ENCODE measurements around the gene PRIM1.
"Not testable (repeated sequence)": the region's sequence is repeated elsewhere in the genome, so short reads cannot be mapped to it uniquely, and the experiment has no call there.

The PRIM1 gene

DNA sequence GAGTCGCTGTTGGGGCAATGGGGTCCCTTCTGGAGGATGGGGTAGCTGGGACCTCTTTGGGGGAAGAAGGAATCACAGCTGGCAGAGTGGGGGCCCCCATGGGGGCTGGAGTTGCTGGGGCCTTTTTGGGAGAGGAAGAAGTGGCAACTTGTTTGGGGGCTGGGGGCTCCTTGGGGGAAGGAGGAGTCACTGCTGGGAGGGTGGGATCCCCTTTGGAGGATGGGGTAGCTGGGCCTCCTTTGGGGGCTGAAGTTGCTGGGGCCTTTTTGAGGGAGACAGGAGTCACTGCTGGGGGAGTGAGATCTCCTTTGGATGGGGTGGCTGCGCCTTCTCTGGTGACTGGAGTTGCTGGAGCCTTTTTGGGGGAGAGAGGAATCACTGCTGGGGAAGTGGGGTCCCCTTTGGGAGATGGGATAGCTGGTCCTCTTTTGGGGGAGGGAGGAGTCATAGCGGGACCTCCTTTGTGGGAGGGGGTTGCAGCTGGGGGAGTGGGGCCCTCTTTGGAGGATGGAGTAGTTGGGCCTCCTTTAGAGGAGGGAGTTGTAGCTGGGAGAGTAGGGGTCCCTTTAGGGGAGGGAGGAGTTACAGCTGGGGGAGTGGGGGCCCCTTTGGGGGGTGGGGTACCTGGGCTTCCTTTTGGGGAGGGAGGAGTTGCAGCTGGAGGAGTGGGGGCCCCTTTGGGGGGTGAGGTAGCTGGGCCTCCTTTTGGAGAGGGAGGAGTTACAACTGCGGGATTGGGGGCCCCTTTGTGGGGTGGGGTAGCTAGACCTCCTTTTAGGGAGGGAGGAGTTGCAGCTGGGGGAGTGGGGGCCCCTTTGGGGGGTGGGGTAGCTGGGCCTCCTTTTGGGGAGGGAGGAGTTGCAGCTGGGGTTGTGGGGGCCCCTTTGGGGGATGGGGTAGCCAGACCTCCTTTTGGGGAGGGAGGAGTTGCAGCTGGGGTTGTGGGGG lies 34.9 kb downstream of the PRIM1 start:
- H3K27me3 Mint-ChIP-seq: no peaks in the 10 kb centered on the region
- peak overlapping the region; percentile 89 for H3K27ac Mint-ChIP-seq
- H3K4me1 Mint-ChIP-seq (ENCODE audit: low read depth): peaks cover 64% of the 10 kb centered on the region
- peak overlapping the region; percentile 31 for H3K4me3 Mint-ChIP-seq
- DNase-seq: no peak
- peaks cover 88% of the 10 kb centered on the region for H3K36me3 Mint-ChIP-seq (ENCODE audit: low read depth)
- no peaks in the 10 kb centered on the region for H3K9me3 Mint-ChIP-seq

DNA sequence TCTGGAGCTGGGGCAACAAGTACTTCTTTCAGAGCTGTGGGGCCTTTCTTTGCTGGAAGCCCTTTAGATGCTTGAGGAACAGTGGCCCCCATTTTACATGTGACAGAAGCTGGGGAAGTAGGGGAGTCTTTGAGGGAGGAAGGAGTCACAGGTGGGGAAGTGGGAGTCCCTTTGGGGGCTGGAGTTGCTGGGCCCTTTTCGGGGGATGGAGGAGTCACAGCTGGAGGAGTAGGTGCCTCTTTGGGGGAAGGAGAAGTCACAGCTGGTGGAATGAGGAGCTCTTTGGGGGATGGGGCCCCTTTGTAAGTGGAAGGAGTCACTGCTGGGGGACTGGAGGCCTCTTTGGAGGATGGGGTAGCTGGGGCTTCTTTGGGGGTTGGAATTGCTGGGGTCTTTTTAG lies 35.7 kb downstream of the PRIM1 start:
- Mint-ChIP-seq H3K27ac (peak overlapping the region; percentile 89), H3K4me3 (peak overlapping the region; percentile 10), H3K36me3 (ENCODE audit: low read depth) (peaks cover 88% of the 10 kb centered on the region), H3K4me1 (ENCODE audit: low read depth) (peaks cover 56% of the 10 kb centered on the region), H3K9me3 (no peaks in the 10 kb centered on the region), H3K27me3 (no peaks in the 10 kb centered on the region)
- no peak for DNase-seq

DNA sequence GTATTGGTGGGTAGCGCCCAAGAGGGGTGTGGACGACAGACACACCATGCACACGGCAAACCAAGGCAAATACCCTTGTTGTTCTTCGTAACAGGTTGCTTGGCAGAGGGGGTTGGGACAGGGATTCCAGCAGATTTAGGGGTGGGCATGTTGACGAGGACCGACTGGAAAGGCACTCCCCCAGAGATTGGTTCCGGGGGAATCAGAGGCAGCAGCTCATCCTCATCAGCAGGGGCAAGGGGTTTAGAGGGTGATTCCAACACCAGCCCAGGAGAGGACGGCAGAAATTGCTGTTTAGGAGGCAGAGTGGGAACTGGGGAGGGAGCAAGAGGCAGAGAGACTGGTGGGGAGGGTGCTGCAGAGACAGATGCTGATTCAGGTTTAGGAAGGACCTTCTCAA lies 36.3 kb downstream of the PRIM1 start:
- Mint-ChIP-seq H3K4me1 (ENCODE audit: low read depth) (peaks cover 50% of the 10 kb centered on the region), H3K4me3 (no peak overlapping the region), H3K9me3 (no peaks in the 10 kb centered on the region), H3K27ac (peak overlapping the region; percentile 89), H3K27me3 (no peaks in the 10 kb centered on the region), H3K36me3 (ENCODE audit: low read depth) (peaks cover 88% of the 10 kb centered on the region)
- DNase-seq: no peak

DNA sequence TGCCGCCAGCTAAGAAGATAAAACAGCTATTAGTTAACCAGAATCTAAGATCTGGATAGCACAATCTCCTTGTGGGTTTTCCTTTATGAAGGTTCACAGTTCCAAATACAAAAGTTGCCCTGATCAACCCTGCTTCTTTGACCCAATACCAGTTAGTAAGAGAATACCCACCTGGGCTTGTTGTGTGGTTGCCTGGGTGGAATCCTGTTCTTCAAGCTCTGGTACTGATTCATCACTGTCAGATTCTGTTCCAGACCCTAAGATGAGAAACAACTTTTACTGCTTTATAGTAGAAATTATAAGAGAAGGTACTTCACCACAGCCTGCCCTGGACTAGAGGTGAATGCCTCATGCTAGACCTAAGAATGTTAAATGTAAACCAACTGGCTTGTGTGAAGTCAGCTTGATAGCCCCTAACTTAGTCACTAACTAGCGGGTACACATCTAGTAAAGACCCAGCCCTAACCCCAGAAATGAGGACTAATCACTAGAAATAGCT lies 37.6 kb downstream of the PRIM1 start:
- Mint-ChIP-seq H3K27me3 (no peaks in the 10 kb centered on the region), H3K9me3 (no peaks in the 10 kb centered on the region), H3K4me1 (ENCODE audit: low read depth) (peaks cover 37% of the 10 kb centered on the region), H3K4me3 (no peak overlapping the region), H3K27ac (peak overlapping the region; percentile 80), H3K36me3 (ENCODE audit: low read depth) (peaks cover 76% of the 10 kb centered on the region)
- no peak for DNase-seq

DNA sequence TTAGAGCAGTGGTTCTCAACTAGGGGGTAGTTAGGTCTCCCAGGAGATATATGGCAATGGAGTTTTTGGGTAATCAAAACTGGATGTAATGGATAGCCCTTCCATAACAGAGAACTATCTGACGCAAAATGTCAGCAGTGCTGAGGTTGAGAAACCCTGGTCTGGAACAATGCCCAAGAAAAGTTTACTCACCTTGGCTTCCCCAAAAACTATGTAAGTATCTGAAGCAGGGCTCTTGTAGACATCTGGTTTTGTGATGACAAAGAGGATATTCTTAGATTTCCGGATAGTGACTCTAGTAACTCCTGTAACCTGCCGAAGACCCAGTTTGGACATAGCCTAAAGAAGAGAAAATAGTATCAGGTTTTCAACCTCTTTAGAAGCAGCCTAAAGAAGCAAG lies 38.8 kb downstream of the PRIM1 start:
- peaks cover 27% of the 10 kb centered on the region for H3K4me1 Mint-ChIP-seq (ENCODE audit: low read depth)
- no peak for DNase-seq
- no peaks in the 10 kb centered on the region for H3K27me3 Mint-ChIP-seq
- H3K4me3 Mint-ChIP-seq: no peak overlapping the region
- no peaks in the 10 kb centered on the region for H3K9me3 Mint-ChIP-seq
- H3K36me3 Mint-ChIP-seq (ENCODE audit: low read depth): peaks cover 66% of the 10 kb centered on the region
- peak overlapping the region; percentile 34 for H3K27ac Mint-ChIP-seq

DNA sequence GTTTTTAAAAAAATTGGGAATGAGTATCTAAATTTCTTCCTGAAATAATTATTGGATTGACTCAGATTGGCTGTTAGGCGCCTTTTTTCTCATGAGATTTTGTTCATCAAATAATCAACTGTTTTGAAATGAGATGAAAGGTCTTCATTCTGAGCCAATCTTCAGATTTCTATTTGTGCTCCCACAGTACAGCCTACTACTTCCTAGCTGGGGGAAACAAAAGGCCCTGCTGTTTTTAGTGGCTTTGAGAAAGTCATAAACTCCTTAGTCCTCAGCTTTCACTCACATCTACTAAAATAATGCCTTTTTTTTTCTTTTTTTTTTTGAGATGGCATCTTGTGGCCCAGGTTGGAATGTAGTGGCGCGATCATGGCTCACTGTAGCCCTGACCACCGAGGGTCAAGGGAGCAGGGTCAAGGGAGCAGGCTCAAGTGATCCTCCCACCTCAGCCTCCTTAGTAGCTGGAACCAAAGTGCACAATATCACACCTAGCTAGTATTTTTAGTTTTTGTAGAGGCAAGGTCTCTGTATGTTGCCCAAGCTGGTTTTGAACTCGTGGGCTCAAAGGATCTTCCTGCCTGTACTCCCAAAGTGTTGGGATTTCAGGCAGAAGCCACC lies 42.3 kb downstream of the PRIM1 start:
- Mint-ChIP-seq H3K27me3 (no peaks in the 10 kb centered on the region), H3K4me1 (ENCODE audit: low read depth) (peaks cover 6% of the 10 kb centered on the region), H3K27ac (peak overlapping the region; percentile 65), H3K9me3 (no peaks in the 10 kb centered on the region), H3K36me3 (ENCODE audit: low read depth) (peaks cover 42% of the 10 kb centered on the region), H3K4me3 (no peak overlapping the region)
- no peak for DNase-seq

DNA sequence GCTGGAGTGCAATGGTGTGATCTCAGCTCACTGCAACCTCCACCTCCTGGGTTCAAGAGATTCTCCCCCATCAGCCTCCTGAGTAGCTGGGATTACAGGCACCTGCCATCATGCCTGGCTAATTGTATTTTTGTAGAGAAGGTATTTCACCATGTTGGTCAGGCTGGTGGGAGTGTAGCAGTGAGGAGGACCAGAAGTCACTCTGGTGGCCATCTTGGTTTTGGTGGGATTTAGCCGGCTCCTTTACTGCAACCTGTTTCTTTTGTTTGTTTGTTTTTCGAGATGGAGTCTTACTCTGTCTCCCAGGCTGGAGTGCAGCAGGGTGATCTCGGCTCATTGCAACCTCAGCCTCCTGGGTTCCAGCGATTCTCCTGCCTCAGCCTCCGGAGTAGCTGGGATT lies 47.6 kb downstream of the PRIM1 start:
- H3K4me1 Mint-ChIP-seq (ENCODE audit: low read depth); H3K9me3 Mint-ChIP-seq; H3K27ac Mint-ChIP-seq; H3K27me3 Mint-ChIP-seq; H3K4me3 Mint-ChIP-seq; DNase-seq; H3K36me3 Mint-ChIP-seq (ENCODE audit: low read depth): not testable (repeated sequence)

DNA sequence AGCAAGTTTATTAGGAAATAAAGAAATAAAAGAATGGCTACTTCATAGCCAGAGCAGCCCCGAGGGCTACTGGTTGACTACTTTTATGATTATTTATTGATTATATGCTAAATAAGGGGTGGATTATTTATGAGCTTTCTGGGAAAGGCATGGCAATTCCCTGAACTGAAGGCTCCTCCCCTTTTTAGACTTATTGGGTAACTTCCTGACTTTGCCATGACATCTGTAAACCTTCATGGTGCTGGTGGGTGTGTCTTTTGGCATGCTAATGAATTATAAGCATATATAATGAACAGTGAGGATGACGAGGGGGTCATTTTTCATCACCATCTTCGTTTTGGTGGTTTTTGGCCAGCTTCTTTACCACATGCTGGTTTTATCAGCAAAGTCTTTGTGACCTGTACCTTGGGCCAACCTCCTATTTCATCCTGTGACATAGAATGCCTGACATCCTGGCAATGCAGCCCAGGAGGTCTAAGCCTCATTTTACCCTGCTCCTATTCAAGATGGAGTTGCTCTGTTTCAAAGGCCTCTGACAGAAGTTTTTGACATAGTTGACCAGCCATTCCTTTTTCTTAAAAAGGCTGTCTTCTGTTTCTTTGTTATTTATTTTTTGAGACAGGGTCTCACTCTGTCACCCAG lies 53.0 kb downstream of the PRIM1 start:
- peaks cover 6% of the 10 kb centered on the region for H3K27me3 Mint-ChIP-seq
- no peak for DNase-seq
- H3K4me3 Mint-ChIP-seq: no peak overlapping the region
- peaks cover 3% of the 10 kb centered on the region for H3K4me1 Mint-ChIP-seq (ENCODE audit: low read depth)
- H3K9me3 Mint-ChIP-seq: no peaks in the 10 kb centered on the region
- no peaks in the 10 kb centered on the region for H3K36me3 Mint-ChIP-seq (ENCODE audit: low read depth)
- no peak overlapping the region for H3K27ac Mint-ChIP-seq

DNA sequence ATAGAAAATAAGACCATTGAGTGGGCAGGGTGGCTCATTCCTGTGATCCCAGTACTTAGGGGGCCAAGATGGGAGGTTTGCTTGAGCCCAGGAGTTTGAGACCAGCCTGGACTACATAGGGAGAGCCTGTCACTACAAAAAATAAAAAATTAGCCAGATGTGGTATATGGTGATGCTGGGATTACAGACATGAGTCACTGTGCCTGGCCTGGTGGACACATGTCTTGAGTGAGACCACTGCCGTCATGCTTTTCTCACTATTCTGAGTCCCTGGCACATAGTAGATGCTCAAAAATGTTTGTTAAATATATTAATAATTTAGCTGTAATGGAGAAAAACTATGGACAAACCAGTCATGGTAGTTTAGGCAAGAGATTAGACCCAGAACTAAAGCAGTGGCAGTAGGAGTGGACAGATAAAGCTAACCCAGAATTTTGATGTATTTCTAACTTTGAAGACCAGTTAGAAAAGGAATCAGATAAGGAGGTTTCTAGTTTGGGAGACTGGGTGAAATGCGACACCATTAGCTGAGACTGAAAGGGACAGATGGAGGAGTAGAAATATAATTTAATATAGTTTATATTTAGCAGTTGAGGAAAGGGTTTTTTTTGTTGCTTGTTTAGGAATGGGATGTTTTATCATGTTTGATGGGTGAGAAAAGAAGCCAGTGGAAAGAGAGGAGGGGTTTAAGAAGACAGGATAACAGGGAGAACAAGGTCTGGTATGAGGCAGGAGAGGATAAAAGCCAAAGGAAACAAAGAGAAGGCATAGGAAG lies 56.6 kb downstream of the PRIM1 start:
- no peak for DNase-seq
- H3K27ac Mint-ChIP-seq: no peak overlapping the region
- no peak overlapping the region for H3K4me3 Mint-ChIP-seq
- no peaks in the 10 kb centered on the region for H3K36me3 Mint-ChIP-seq (ENCODE audit: low read depth)
- H3K27me3 Mint-ChIP-seq: no peaks in the 10 kb centered on the region
- H3K9me3 Mint-ChIP-seq: no peaks in the 10 kb centered on the region
- no peaks in the 10 kb centered on the region for H3K4me1 Mint-ChIP-seq (ENCODE audit: low read depth)

DNA sequence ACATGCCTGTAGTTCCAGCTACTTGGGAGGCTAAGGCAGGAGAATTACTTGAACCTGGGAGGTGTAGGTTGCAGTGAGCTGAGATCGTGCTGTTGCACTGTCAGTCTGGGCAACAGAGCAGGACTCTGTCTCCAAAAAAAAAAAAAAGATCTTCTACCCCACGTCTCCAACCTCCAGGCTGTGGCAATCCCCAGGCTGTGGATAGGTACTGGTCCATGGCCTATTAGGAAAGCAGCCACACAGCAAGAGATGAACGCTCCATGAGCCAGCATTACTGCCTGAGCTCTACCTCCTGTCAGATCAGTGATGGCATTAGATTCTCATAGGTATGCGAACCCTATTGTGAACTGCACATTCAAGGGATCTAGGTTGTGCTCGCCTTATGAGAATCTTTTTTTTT lies 58.0 kb downstream of the PRIM1 start:
- Mint-ChIP-seq H3K27ac (no peak overlapping the region), H3K36me3 (ENCODE audit: low read depth) (no peaks in the 10 kb centered on the region), H3K9me3 (no peaks in the 10 kb centered on the region), H3K4me3 (no peak overlapping the region), H3K4me1 (ENCODE audit: low read depth) (peaks cover 2% of the 10 kb centered on the region), H3K27me3 (no peaks in the 10 kb centered on the region)
- no peak for DNase-seq

DNA sequence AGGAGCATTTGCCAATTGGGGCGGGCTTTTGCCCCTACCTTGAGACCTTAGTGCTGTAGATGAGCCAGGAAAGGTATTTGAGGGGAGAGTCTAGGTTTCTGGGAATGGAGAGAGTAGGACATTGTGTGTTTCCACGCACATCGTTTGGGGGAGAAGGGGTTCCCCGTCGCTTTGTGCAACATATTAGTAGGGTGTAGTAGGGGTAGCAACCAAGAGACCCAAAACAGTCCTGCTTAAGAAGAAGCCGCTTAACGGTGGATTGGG lies 63.3 kb downstream of the PRIM1 start:
- Mint-ChIP-seq H3K4me3 (peak overlapping the region; percentile 100), H3K9me3 (no peaks in the 10 kb centered on the region), H3K4me1 (ENCODE audit: low read depth) (peaks cover 23% of the 10 kb centered on the region), H3K36me3 (ENCODE audit: low read depth) (peaks cover 50% of the 10 kb centered on the region), H3K27me3 (no peaks in the 10 kb centered on the region), H3K27ac (peak overlapping the region; percentile 100)
- no peak for DNase-seq

DNA sequence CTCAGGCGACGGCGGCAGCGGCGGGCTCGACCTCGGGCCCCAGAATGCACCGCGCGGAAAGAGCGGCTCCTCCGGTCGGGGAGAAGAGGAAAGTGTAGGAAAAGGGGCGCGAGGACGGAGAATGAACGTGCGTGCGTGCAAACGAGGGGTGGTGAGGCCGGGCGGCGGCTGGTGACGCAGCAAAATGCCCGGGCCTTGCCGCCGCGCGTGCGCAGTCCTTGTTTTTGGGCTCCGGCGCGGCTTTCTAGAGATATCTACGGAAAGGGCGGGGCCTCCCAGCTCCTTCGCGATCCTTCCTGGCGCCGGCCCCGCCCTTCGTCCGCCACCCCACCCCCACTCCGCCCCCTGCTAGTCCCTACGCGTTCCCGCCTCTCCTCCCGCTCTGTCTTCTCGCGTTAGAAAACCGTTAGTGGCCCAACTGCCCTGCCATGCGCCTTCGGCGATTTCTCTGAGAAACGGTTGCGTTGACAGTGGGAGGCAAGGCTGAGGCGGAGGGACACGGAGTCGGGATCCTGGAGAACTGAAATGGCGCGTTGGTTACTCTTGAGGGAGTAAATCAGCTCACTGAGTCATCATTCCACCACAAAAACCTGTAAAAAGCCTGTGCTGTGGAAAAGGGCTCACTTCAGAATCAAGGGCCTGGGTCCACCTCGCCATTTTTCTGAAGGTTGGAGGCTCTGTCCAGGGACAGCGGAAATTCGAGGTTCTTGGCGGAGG lies 63.8 kb downstream of the PRIM1 start, which contains the start of gene PTGES3:
PTGES3 (minus strand) TSS at position 156 of the 717 bp plus-strand sequence. CDS start 285 bp downstream, outside the sequence.
- no peaks in the 10 kb centered on the region for H3K9me3 Mint-ChIP-seq
- H3K4me1 Mint-ChIP-seq (ENCODE audit: low read depth): peaks cover 23% of the 10 kb centered on the region
- H3K27me3 Mint-ChIP-seq: no peaks in the 10 kb centered on the region
- peak; percentile 98 for DNase-seq
- peaks cover 53% of the 10 kb centered on the region for H3K36me3 Mint-ChIP-seq (ENCODE audit: low read depth)
- H3K4me3 Mint-ChIP-seq: peak within 1 kb of the TSS; percentile 100
- H3K27ac Mint-ChIP-seq: peak within 1 kb of the TSS; percentile 100

DNA sequence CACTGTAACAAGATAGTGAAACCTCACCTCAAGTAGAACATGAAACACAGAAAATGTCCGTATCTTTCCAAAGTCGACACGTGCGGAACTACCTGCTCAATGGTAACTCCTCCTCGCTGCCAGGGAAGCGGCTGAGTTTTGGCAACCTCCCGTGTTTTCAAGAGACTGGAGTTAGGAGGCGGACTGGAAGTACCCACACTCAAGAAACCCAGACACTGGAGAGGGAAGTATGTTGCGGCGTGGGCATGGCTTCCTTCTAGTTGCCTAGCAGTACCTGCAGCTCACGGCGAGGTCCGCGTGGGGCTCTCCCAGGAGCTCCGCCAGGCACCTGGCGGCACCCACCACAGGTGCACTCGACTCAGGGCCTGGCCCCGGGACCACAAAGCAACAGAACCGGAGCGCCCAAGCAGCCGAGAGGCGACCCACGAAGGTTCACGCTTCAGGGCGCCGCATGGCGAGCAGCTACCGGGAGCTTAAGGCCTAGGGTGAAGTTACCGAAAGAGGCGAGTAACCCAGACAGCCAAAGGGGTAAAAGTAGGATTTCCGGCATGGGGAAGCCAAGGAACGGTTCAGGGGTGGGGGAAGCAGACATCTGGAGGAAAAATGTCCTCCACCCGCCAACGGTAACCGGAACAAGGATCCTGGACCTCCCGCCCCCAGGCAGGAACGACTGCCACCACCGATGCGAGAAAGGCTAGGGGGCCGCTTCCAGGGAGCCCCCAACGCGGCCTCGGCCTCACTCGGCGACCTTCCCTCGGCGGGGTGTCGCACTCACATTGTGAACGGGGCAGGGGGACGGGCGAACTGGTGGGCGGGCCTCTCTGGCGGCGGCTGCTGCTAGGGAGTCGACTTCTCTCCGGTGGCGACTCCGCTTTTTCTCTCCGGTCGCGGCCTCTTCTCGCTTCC lies 64.6 kb downstream of the PRIM1 start:
- no peaks in the 10 kb centered on the region for H3K27me3 Mint-ChIP-seq
- peak overlapping the region; percentile 100 for H3K27ac Mint-ChIP-seq
- no peaks in the 10 kb centered on the region for H3K9me3 Mint-ChIP-seq
- peak; percentile 79 for DNase-seq
- H3K36me3 Mint-ChIP-seq (ENCODE audit: low read depth): peaks cover 60% of the 10 kb centered on the region
- H3K4me1 Mint-ChIP-seq (ENCODE audit: low read depth): peaks cover 29% of the 10 kb centered on the region
- peak overlapping the region; percentile 100 for H3K4me3 Mint-ChIP-seq
